Caco-2 (cell line): ENCODE measurements around the gene TCF15. TPM values are rescaled to one million over a fixed set of nuclear protein-coding genes. Genes with fewer than 3 reads are reported as not detected.

Experiments used
- BruUV-seq: library from RNA; stranded (reverse); fragments of 400-500 nt; replicated peaks from 2 replicates; lab custom pipeline; 2021; lab: Mats Ljungman, UMichigan
- CTCF ChIA-PET: fragments of 300-600 bp; sonication (Branson Sonifier 250); formaldehyde crosslinking; loops from one replicate; lab custom pipeline; 2022; ENCODE audit warnings: antibody characterized with exemption; lab: Charles Lee
- POLR2A ChIA-PET: fragments of 300-600 bp; sonication (Branson Sonifier 250); formaldehyde crosslinking; loops from one replicate; lab custom pipeline; 2022; ENCODE audit warnings: antibody characterized with exemption; lab: Charles Lee
- DNase-seq, 2 experiments: peaks; one replicate each; pipeline versions ENCODE4 v3.0.0 to v3.0.0-alpha.2; 2020 to 2022
- H3K27me3 ChIP-seq: replicated peaks from 2 replicates; pipeline ENCODE4 v1.6.0; 2011; ENCODE audit warnings: low read length; ENCODE audit not compliant: control insufficient read depth, insufficient read depth
- H3K36me3 ChIP-seq: 2 replicates; pipeline ENCODE4 v1.5.1; 2011; ENCODE audit warnings: low read length; ENCODE audit not compliant: control insufficient read depth, insufficient read depth
- H3K4me1 ChIP-seq: fragments of 250-450 bp; sonication (Bioruptor Pico); 2 replicates; pipeline ENCODE4 v1.5.1; 2020; ENCODE audit warnings: mild to moderate bottlenecking
- H3K4me3 ChIP-seq: 2 replicates; pipeline ENCODE4 v1.5.1; 2011; ENCODE audit warnings: low read depth, mild to moderate bottlenecking, control low read depth, low read length
- H3K9me3 ChIP-seq: fragments of 250-450 bp; sonication (Bioruptor Pico); 2 replicates; pipeline ENCODE4 v1.5.1; 2020; ENCODE audit warnings: mild to moderate bottlenecking, moderate library complexity
- H3K27ac Mint-ChIP-seq: one replicate; pipeline ENCODE4 v1.8.0; 2022; ENCODE audit warnings: mixed read lengths; ENCODE audit not compliant: unreplicated experiment
- H3K27me3 Mint-ChIP-seq: one replicate; pipeline ENCODE4 v1.8.0; 2022; ENCODE audit warnings: mixed read lengths; ENCODE audit not compliant: insufficient read depth, unreplicated experiment
- H3K36me3 Mint-ChIP-seq: one replicate; pipeline ENCODE4 v1.8.0; 2022; ENCODE audit warnings: mild to moderate bottlenecking, mixed read lengths; ENCODE audit not compliant: insufficient read depth, unreplicated experiment
- H3K4me1 Mint-ChIP-seq: one replicate; pipeline ENCODE4 v1.8.0; 2022; ENCODE audit warnings: low read depth, mixed read lengths; ENCODE audit not compliant: unreplicated experiment
- H3K4me3 Mint-ChIP-seq: one replicate; pipeline ENCODE4 v1.8.0; 2022; ENCODE audit warnings: mild to moderate bottlenecking, moderate library complexity, mixed read lengths; ENCODE audit not compliant: unreplicated experiment
- H3K9me3 Mint-ChIP-seq: one replicate; pipeline ENCODE4 v1.8.0; 2022; ENCODE audit warnings: mixed read lengths; ENCODE audit not compliant: unreplicated experiment
- intact Hi-C: fragments of 100-400 bp; cut with micrococcal nuclease; formaldehyde crosslinking; loops from one replicate; pipeline ENCODE4 v1.10.0; 2022; ENCODE audit not compliant: unreplicated experiment
- total RNA-seq: library from RNA; stranded (reverse); gene quantifications from 2 replicates; pipeline ENCODE4 v1.2.3, GENCODE V29; 2022
- TF ChIP-seq, protein P1 (sequence below), 2 experiments: fragments of 200-600 bp in 1 of 2; IDR thresholded peaks; 1 replicate in 1 of 2; 2 replicates in 1 of 2; pipeline versions ENCODE4 v1.5.1 to v1.8.0; 2011 to 2022; ENCODE audit warnings: antibody characterized with exemption in 1 of 2, control low read depth in 1 of 2, inconsistent platforms in 1 of 2, low read depth in 1 of 2, low read length in 1 of 2, mild to moderate bottlenecking in 1 of 2, moderate library complexity in 1 of 2; ENCODE audit not compliant: insufficient read depth in 1 of 2, severe bottlenecking in 1 of 2, unreplicated experiment in 1 of 2

Gene TCF15
- total RNA-seq, 1 experiment from 2014 or later: not detected

DNA sequence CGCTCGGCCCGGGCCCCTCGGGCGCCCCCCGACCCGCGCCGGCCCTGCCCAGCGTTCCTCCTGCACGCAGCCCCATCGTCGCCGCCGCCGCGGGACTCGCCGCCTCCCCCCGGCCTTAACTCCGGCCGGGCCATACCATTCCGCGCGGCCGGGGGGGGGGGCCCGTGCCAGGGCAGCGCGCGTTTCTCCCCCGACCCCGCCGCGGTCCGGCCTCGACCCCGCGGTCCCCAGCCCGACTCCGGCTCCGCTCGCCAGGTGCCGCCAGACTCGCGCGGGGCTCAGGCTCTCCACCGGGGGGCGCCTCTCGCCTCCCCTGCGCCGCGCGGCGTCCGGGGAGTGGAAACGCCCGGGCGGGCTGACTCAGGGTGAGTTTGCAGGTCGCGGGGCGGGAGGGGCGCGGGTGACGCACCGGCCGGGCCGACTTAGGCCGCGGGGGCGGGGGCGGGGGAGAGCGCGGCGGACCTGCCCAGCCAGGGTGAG is 43.0 kb upstream of the TCF15 start, which contains the start of gene SRXN1:
Gene SRXN1 (minus strand): TSS at position 91 of the 480 bp plus-strand sequence. CDS start 15 bp downstream, at position 76.
- no peaks in the 10 kb centered on the region; the same call in 1 of the 2 replicates for H3K36me3 ChIP-seq
- Mint-ChIP-seq H3K36me3 (peaks cover 30% of the 10 kb centered on the region), H3K27ac (peak within 1 kb of the TSS; percentile 80), H3K4me3 (peak within 1 kb of the TSS; percentile 85), H3K4me1 (peaks cover 17% of the 10 kb centered on the region), H3K27me3 (no peaks in the 10 kb centered on the region), H3K9me3 (no peaks in the 10 kb centered on the region)
- CTCF ChIA-PET: interaction anchor here (1.7 kb wide), 1 partner anchor 86 kb away, joined by 7 read pairs; no protein-coding TSS in a partner anchor
- intact Hi-C loops: loop anchor here (1.0 kb wide), 1 partner anchor 14 kb away; no protein-coding TSS in a partner anchor
- H3K4me1 ChIP-seq: peaks cover 6% of the 10 kb centered on the region; the same call in 1 of the 2 replicates
- peak within 1 kb of the TSS; percentile 97 for H3K4me3 ChIP-seq
- DNase-seq: peak; percentile 94 to 97
- TF ChIP-seq, protein P1, sequence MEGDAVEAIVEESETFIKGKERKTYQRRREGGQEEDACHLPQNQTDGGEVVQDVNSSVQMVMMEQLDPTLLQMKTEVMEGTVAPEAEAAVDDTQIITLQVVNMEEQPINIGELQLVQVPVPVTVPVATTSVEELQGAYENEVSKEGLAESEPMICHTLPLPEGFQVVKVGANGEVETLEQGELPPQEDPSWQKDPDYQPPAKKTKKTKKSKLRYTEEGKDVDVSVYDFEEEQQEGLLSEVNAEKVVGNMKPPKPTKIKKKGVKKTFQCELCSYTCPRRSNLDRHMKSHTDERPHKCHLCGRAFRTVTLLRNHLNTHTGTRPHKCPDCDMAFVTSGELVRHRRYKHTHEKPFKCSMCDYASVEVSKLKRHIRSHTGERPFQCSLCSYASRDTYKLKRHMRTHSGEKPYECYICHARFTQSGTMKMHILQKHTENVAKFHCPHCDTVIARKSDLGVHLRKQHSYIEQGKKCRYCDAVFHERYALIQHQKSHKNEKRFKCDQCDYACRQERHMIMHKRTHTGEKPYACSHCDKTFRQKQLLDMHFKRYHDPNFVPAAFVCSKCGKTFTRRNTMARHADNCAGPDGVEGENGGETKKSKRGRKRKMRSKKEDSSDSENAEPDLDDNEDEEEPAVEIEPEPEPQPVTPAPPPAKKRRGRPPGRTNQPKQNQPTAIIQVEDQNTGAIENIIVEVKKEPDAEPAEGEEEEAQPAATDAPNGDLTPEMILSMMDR (IDR thresholded peaks at IDR 0.05; ENCODE audit: insufficient read depth in 1 of 2, low read depth in 1 of 2, low read length in 1 of 2, severe bottlenecking in 1 of 2, unreplicated experiment in 1 of 2): peak; percentile 60 to 66
- H3K27me3 ChIP-seq: no peaks in the 10 kb centered on the region
- POLR2A ChIA-PET: no interaction called here
- H3K9me3 ChIP-seq: no peaks in the 10 kb centered on the region
- BruUV-seq: no TSS peak

DNA sequence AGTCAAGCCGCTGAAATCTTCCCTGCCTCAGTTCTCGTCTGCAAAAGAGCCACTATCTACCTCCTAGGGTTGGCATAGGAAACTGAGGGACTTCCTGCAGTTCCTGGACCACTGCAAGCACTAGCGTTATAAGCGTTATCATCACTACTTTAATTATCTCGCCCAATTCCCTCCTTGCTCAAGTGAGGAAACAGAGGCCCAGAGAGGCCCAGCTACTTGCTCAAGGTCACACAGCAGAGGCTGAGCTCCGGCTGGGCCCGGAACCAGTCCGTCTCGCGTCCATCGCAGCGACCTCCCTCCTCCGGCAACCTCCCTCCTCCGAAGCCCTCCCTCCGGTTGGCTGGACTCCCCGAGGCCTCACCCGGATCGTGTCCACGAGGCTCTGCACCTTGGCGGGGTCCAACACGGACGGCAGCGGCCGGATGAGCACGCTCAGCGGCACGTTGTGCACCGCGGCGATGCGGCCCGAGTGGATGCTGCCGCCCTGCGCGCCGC is 42.6 kb upstream of the TCF15 start:
- TF ChIP-seq, protein P1 (IDR thresholded peaks at IDR 0.05; ENCODE audit: insufficient read depth in 1 of 2, low read depth in 1 of 2, low read length in 1 of 2, severe bottlenecking in 1 of 2, unreplicated experiment in 1 of 2): no peak
- ChIA-PET CTCF (interaction anchor here (0.7 to 1.7 kb wide), 2 partner anchors 15 to 87 kb away, joined by 3 to 7 read pairs; no protein-coding TSS in a partner anchor), POLR2A (no interaction called here)
- peak in 1 of 2 experiments; percentile 62 for DNase-seq
- H3K4me3 ChIP-seq: peak overlapping the region; percentile 97
- Mint-ChIP-seq H3K4me1 (peaks cover 12% of the 10 kb centered on the region), H3K27ac (peak overlapping the region; percentile 80), H3K9me3 (no peaks in the 10 kb centered on the region), H3K4me3 (peak overlapping the region; percentile 85), H3K27me3 (no peaks in the 10 kb centered on the region), H3K36me3 (peaks cover 33% of the 10 kb centered on the region)
- TSS peak; percentile 31 for BruUV-seq
- peaks cover 6% of the 10 kb centered on the region; the same call in 1 of the 2 replicates for H3K4me1 ChIP-seq
- intact Hi-C loops: loop anchor here (1.0 kb wide), 1 partner anchor 15 kb away; no protein-coding TSS in a partner anchor
- H3K36me3 ChIP-seq: peaks cover 3% of the 10 kb centered on the region; the same call in 1 of the 2 replicates
- H3K9me3 ChIP-seq: no peaks in the 10 kb centered on the region
- no peaks in the 10 kb centered on the region for H3K27me3 ChIP-seq

DNA sequence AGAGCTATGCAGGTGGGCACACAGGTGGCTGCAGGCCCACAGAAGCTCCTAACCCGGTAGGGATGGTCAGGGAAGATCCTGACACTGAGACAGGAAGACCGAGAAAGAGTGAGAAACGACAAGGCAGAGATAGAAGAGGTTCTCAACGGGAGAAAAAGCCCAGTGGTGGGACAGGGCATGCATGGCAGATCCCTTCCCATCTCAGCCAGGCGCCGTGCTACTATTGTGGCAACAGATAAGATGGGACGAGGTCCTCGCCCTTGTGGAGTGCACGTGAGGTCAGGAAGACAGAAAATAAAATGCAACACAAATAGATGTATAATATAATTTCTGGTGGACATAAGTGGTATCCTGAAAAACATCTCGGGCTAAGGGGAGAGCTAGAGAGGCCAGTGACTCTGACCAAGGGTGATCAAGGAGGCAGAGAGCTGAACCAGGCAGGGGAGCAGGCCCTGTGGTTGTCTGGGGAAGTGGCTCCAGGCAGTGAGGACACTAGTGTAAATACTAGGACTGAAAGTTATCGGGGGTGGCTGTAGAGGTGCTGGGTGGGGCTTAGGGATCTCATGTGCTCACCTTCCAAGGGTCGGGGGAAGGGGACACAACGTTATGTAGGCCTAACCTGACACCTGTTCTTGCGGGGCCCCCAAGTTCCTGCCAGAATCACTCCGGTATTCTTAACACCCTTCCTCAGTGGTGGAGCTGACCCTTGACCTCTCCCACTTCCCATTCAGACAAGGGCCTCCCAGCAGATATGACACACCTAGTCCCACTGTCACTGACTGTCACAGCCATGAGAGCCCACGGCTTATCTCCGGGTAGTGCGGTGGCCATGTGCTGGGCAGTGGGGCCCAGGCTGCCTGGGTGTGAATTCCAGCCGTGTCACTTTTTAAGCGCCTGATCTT is 41.9 kb upstream of the TCF15 start:
- TF ChIP-seq, protein P1 (IDR thresholded peaks at IDR 0.05; ENCODE audit: insufficient read depth in 1 of 2, low read depth in 1 of 2, low read length in 1 of 2, severe bottlenecking in 1 of 2, unreplicated experiment in 1 of 2): no peak
- Mint-ChIP-seq H3K36me3 (peaks cover 38% of the 10 kb centered on the region), H3K9me3 (no peaks in the 10 kb centered on the region), H3K27me3 (no peaks in the 10 kb centered on the region), H3K4me3 (peak overlapping the region; percentile 85), H3K27ac (peak overlapping the region; percentile 80), H3K4me1 (peaks cover 12% of the 10 kb centered on the region)
- Histone ChIP-seq H3K4me3 (peak overlapping the region; percentile 97), H3K9me3 (no peaks in the 10 kb centered on the region), H3K4me1 (peaks cover 6% of the 10 kb centered on the region; the same call in 1 of the 2 replicates), H3K27me3 (no peaks in the 10 kb centered on the region), H3K36me3 (peaks cover 5% of the 10 kb centered on the region)
- no TSS peak for BruUV-seq
- ChIA-PET CTCF (interaction anchor here (0.7 to 1.7 kb wide), 2 partner anchors 15 to 87 kb away, joined by 3 to 7 read pairs; no protein-coding TSS in a partner anchor), POLR2A (interaction anchor here (0.6 kb wide), 1 partner anchor 15 kb away, joined by 3 read pairs; no protein-coding TSS in a partner anchor)
- intact Hi-C loops: no loop called here
- DNase-seq: peak; percentile 44 to 65
